Esophagus squamous epithelium (tissue), 5 donors: ENCODE measurements around the gene CLASP2. TPM values are rescaled to one million over a fixed set of nuclear protein-coding genes. Genes with fewer than 3 reads are reported as not detected.

Experiments
- DNase-seq: peaks from one replicate; lab custom pipeline; 2025; lab: John Stamatoyannopoulos, UW
- H3K27ac ChIP-seq, 4 donors: fragments of 200-600 bp; sonication (generic); one replicate each; pipeline ENCODE4 v1.5.1; 2016 to 2019; ENCODE audit warnings: mild to moderate bottlenecking in 1 of 4
- H3K27me3 ChIP-seq, 4 donors: fragments of 200-600 bp; sonication (generic); 1 replicate in 3 of 4; 2 replicates in 1 of 4; pipeline versions ENCODE4 v1.5.1 to v1.6.0; 2017 to 2021; ENCODE audit warnings: antibody characterized with exemption in 1 of 4
- H3K36me3 ChIP-seq, 3 donors: fragments of 200-600 bp; sonication (generic); one replicate each; pipeline ENCODE4 v1.5.1; 2016 to 2019
- H3K4me1 ChIP-seq, 3 donors: fragments of 200-600 bp; sonication (generic); one replicate each; pipeline ENCODE4 v1.5.1; 2017 to 2019
- H3K4me3 ChIP-seq, 4 donors: fragments of 200-600 bp; sonication (generic); 1 replicate in 3 of 4; 2 replicates in 1 of 4; pipeline ENCODE4 v1.5.1; 2016 to 2019; ENCODE audit warnings: mild to moderate bottlenecking in 2 of 4, moderate library complexity in 1 of 4
- H3K9me3 ChIP-seq, 3 donors: fragments of 200-600 bp; sonication (generic); one replicate each; pipeline ENCODE4 v1.5.1; 2016 to 2019
- CTCF ChIP-seq, 6 experiments: fragments of 450-650 bp in 4 of 6; fragments of 200-600 bp in 2 of 6; sonication (generic) in 2 of 6; IDR thresholded peaks; one replicate each; pipeline ENCODE4 v1.5.1; 2016 to 2019; ENCODE audit warnings: antibody characterized with exemption in 6 of 6, mild to moderate bottlenecking in 4 of 6, moderate library complexity in 4 of 6
- POLR2A ChIP-seq, 4 donors: fragments of 450-650 bp; IDR thresholded peaks; one replicate each; pipeline ENCODE4 v1.6.1; 2017; ENCODE audit warnings: antibody characterized with exemption in 4 of 4, mild to moderate bottlenecking in 4 of 4, moderate library complexity in 3 of 4
- WGBS, 2 donors: methylation state at CpG; one replicate each; pipeline ENCODE4 v1.1.5; 2018; 5-methylcytosine and 5-hydroxymethylcytosine counted together
- intact Hi-C: fragments of 100-400 bp; cut with DNase I; formaldehyde crosslinking; loops from one replicate; pipeline ENCODE4 v1.15.0; 2022
- total RNA-seq, 4 donors: library from RNA; depleted of rRNA; stranded (reverse); fragments of >200 nt; gene quantifications; one replicate each; pipeline ENCODE4 v1.1.0, GENCODE V29; 2016
- donor health status: DM: yes; HTN: yes; CAD: no.

Gene CLASP2
- total RNA-seq, 4 donors from 2014 or later: 16.7 to 49.4 (median 32.1) TPM

- no peaks in the 10 kb centered on the region for H3K27me3 ChIP-seq
- no peak overlapping the region for H3K27ac ChIP-seq
- no peaks in the 10 kb centered on the region for H3K4me1 ChIP-seq
Measured at GRCh38 chr3:33541918-33542317, 176.1 kb downstream of the CLASP2 start.

GRCh38 chr3:33538678-33539339 is 179.2 kb downstream of the CLASP2 start:
- TF ChIP-seq CTCF (IDR thresholded peaks at IDR 0.05): no peak
- no peak for TF ChIP-seq POLR2A (IDR thresholded peaks at IDR 0.05)
- Histone ChIP-seq H3K4me1 (no peaks in the 10 kb centered on the region), H3K4me3 (no peak overlapping the region), H3K27ac (no peak overlapping the region), H3K36me3 (peaks cover 0 to 95% (median 8%) of the 10 kb centered on the region in 3 donors), H3K27me3 (no peaks in the 10 kb centered on the region), H3K9me3 (no peaks in the 10 kb centered on the region)
- intact Hi-C loops: no loop called here
- WGBS, 2 donors: 80 to 86% methylated on average over 4 of the region's 4 CpGs
- DNase-seq: no peak

More at GRCh38 chr3:33541918-33542317, 176.1 kb downstream of the CLASP2 start:
- H3K36me3 ChIP-seq: peaks cover 0 to 91% (median 0%) of the 10 kb centered on the region in 3 donors
- intact Hi-C loops: no loop called here
- H3K4me3 ChIP-seq: no peak overlapping the region
- H3K9me3 ChIP-seq: no peaks in the 10 kb centered on the region
- no peak for TF ChIP-seq POLR2A (IDR thresholded peaks at IDR 0.05)
- no peak for TF ChIP-seq CTCF (IDR thresholded peaks at IDR 0.05)
- no peak for DNase-seq

DNA sequence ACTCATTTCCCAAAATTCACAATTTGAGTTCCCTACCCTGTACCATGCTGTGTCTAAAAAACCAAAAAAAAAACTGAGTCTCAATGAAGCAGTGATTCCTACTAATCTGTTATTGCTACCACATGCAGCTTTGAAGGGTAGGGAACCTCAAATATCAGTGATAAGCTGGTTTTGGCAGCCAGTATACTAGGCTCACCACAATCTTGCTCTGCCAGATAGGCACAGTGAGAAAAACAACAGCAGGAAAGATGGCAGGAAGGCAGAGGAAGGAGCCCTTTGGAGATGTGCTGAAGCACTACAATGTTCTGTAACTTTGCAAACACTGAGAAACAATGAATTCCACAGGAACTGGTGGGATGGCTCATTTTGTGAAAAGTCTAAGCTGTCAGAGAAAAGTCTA is 180.9 kb downstream of the CLASP2 start:
- no peaks in the 10 kb centered on the region for H3K27me3 ChIP-seq
- no peak overlapping the region for H3K4me3 ChIP-seq
- no peaks in the 10 kb centered on the region for H3K4me1 ChIP-seq
- intact Hi-C loops: no loop called here
- no peaks in the 10 kb centered on the region for H3K9me3 ChIP-seq
- peaks cover 0 to 96% (median 11%) of the 10 kb centered on the region in 3 donors for H3K36me3 ChIP-seq
- H3K27ac ChIP-seq: no peak overlapping the region
- DNase-seq: no peak
- no peak for TF ChIP-seq CTCF (IDR thresholded peaks at IDR 0.05)
- TF ChIP-seq POLR2A (IDR thresholded peaks at IDR 0.05): no peak

DNA sequence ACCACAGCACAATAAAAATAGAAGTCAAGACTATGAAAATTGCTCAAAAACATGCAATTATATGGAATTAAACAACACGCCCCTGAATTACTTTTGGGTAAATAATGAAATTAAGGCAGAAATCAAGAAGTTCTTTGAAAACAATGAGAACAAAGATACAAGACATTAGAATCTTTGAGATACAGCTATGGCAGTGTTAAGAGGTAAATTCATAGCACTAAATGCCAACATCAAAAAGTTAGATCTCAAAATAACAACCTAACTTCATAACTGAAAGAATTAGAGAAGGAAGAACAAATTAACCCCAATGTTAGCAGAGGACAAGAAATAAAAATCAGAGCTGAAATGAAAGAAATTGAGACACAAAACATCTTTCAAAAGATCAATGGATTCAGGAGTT is 191.3 kb downstream of the CLASP2 start:
- no peaks in the 10 kb centered on the region for H3K27me3 ChIP-seq
- H3K9me3 ChIP-seq: peaks cover 0 to 41% (median 10%) of the 10 kb centered on the region in 3 donors
- no peak overlapping the region for H3K27ac ChIP-seq
- WGBS, 2 donors: 87 to 97% methylated on average over 1 of the region's 1 CpG
- H3K4me1 ChIP-seq: no peaks in the 10 kb centered on the region
- no peak for TF ChIP-seq POLR2A (IDR thresholded peaks at IDR 0.05)
- no peak for TF ChIP-seq CTCF (IDR thresholded peaks at IDR 0.05)
- intact Hi-C loops: no loop called here
- DNase-seq: no peak
- H3K36me3 ChIP-seq: peaks cover 0 to 83% (median 0%) of the 10 kb centered on the region in 3 donors
- H3K4me3 ChIP-seq: no peak overlapping the region

DNA sequence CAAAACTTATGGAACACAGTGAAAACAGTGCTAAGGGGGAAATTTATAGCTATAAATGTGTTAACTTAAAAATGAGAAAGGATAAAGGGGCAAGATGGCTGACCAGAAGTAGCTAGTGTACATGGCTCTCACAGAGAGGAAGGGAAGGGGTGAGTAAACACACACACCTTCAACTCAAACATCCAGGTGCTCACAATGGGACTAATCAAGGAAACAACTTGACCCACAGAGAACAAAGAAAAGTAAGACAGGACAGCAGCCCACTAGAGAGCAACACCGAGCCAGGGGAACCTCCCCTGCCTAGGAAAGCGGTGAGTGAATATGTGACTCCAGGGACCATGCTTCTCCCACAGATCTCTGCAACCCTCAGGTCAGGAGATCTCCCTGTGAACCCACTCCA is 192.8 kb downstream of the CLASP2 start:
- Histone ChIP-seq H3K36me3 (peaks cover 0 to 78% (median 0%) of the 10 kb centered on the region in 3 donors), H3K4me1 (no peaks in the 10 kb centered on the region), H3K9me3 (peaks cover 0 to 41% (median 10%) of the 10 kb centered on the region in 3 donors), H3K27me3 (no peaks in the 10 kb centered on the region), H3K27ac (no peak overlapping the region), H3K4me3 (no peak overlapping the region)
- TF ChIP-seq CTCF (IDR thresholded peaks at IDR 0.05) (no peak), POLR2A (IDR thresholded peaks at IDR 0.05) (no peak)
- DNase-seq: no peak
- 81 to 88% methylated on average over 2 of the region's 2 CpGs for WGBS, 2 donors
- intact Hi-C loops: no loop called here
